ENCODE results near the gene TBC1D5.

Gene TBC1D5

DNA sequence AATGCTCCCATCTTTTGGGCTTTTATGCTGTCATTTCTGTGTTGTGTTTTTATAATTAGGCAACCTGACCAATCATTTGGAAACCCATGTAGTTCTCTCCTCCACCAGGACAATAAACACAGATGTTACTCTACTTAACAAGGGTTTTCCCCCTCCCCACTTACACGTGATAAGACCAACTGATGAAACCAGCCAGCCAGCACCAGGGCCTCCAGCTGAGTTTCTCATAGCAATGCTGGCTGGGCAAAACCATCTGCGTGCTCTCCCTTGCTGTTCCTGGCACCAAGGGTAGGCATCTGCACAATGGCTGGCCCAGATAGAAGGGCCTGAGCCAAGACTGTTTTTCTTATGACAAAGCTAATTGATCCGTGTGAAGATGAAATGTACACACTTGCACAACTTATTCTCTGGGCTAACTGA lies 547.2 kb downstream of the TBC1D5 start:
- no peaks in the 10 kb centered on the region for H3K36me3 ChIP-seq (ENCODE audit: control insufficient read depth, insufficient read depth, low read length)
- no peak overlapping the region for H3K27ac ChIP-seq (ENCODE audit: low read depth, low read length)
- no peak overlapping the region for H3K9ac ChIP-seq (ENCODE audit: low read depth, low read length)
- no peaks in the 10 kb centered on the region for H3K9me3 ChIP-seq (ENCODE audit: control insufficient read depth, insufficient read depth, low read length)
- H3K4me3 ChIP-seq (ENCODE audit: low read depth, low read length): no peak overlapping the region
- H3K4me1 ChIP-seq (ENCODE audit: control insufficient read depth, insufficient read depth, low read length): peaks cover 17% of the 10 kb centered on the region
- H3K27me3 ChIP-seq (ENCODE audit: control insufficient read depth, insufficient read depth, low read length): no peaks in the 10 kb centered on the region

DNA sequence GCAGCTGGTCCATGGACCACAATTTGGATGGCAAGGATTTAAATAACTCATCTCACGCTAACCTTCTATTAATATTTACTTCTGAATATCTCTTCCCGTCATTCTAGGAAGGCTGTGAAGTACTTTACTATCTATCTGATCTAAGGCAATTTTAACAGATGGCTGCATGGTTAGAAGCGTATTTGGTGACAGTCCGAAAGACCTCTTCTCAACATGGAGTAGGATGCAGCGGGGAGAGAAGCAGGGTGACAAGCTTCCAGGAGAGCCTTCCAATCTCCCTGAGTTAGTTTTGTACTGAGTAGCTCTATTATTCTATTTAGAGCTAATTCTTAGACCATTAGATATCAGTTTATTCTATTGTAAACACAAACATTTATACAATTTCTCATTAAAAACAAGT lies 548.3 kb downstream of the TBC1D5 start:
- Histone ChIP-seq H3K36me3 (ENCODE audit: control insufficient read depth, insufficient read depth, low read length) (no peaks in the 10 kb centered on the region), H3K27ac (ENCODE audit: low read depth, low read length) (no peak overlapping the region), H3K4me1 (ENCODE audit: control insufficient read depth, insufficient read depth, low read length) (peaks cover 17% of the 10 kb centered on the region)

DNA sequence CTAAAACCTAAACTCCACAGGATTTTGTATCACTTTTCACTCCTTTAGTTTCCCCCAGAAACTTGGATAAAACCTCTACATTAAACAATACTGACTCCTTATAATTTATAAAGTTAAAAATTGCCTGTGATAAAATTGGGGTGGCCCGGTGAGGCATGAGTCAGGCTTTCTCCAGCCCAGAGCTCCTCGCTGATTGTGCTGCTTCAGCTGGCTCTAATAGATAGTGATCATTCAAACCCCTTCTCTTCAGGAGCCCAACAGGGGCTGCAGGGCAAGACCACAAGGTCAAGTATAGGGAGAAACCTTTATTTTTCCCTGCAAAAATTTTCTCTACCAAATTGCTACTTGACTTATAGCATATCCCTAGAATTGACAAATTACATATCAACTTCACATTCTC lies 549.4 kb downstream of the TBC1D5 start:
- Histone ChIP-seq H3K27me3 (ENCODE audit: control insufficient read depth, insufficient read depth, low read length) (no peaks in the 10 kb centered on the region), H3K9me3 (ENCODE audit: control insufficient read depth, insufficient read depth, low read length) (no peaks in the 10 kb centered on the region), H3K9ac (ENCODE audit: low read depth, low read length) (no peak overlapping the region), H3K4me3 (ENCODE audit: low read depth, low read length) (no peak overlapping the region), H3K27ac (ENCODE audit: low read depth, low read length) (no peak overlapping the region), H3K36me3 (ENCODE audit: control insufficient read depth, insufficient read depth, low read length) (no peaks in the 10 kb centered on the region), H3K4me1 (ENCODE audit: control insufficient read depth, insufficient read depth, low read length) (peaks cover 27% of the 10 kb centered on the region)

More for the DNA sequence above, 548.3 kb downstream of the TBC1D5 start:
- Histone ChIP-seq H3K27me3 (ENCODE audit: control insufficient read depth, insufficient read depth, low read length) (no peaks in the 10 kb centered on the region), H3K9ac (ENCODE audit: low read depth, low read length) (no peak overlapping the region), H3K4me3 (ENCODE audit: low read depth, low read length) (no peak overlapping the region), H3K9me3 (ENCODE audit: control insufficient read depth, insufficient read depth, low read length) (no peaks in the 10 kb centered on the region)

DNA sequence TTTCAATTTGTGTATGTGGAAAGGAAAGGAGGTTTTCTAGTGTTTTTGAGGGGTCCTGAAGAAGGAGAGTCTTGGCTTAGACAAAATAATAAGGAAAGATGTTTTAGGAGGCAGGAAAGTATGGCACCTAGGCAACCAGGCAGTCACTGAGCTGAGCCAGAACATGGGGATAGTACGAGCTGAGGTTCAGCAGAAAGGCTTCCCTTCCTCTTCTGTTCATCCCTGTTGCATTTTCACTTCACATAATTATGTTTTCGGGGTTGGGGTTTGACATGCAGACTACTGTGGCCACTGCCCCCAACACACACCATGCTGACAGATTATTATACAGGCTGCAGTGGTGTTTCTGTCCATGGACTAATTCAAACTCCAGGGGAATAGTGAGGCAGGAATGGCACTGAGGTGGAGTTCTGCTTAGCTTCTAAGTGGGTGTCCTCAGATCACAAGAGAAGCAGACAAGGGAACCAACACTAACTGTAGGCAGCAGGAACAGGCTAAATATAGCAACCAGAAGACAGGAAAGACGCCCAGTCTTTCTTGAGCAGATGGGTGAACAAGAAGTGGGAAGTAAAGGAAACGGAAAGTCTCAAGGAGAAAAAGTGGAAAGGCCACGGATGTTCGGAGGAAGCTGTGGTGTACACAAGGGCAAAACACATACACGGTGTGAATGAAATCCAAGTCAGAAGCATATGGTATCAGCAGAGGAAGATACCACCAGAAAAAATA lies 551.9 kb downstream of the TBC1D5 start:
- Histone ChIP-seq H3K27me3 (ENCODE audit: control insufficient read depth, insufficient read depth, low read length) (no peaks in the 10 kb centered on the region), H3K9ac (ENCODE audit: low read depth, low read length) (no peak overlapping the region), H3K9me3 (ENCODE audit: control insufficient read depth, insufficient read depth, low read length) (no peaks in the 10 kb centered on the region), H3K4me1 (ENCODE audit: control insufficient read depth, insufficient read depth, low read length) (peaks cover 36% of the 10 kb centered on the region), H3K36me3 (ENCODE audit: control insufficient read depth, insufficient read depth, low read length) (no peaks in the 10 kb centered on the region), H3K4me3 (ENCODE audit: low read depth, low read length) (no peak overlapping the region), H3K27ac (ENCODE audit: low read depth, low read length) (no peak overlapping the region)

DNA sequence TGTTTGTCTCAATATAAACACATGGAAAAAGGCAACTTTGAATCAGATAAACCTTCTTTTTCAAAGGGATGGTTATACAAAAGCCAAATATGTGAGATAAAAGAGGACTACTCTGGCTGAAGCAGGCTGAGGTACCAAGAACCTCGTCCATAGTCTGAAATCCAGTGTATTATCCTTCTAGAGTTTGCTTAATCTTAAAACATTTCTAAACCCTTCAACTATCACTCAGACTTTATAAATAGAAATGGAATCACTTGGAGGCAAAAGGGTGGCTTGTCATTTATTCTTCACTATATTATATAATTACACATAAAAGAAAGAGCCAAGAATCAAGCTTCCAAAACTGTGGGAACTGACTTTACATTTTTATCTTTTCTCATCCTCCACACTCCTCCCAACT lies 554.1 kb downstream of the TBC1D5 start:
- Histone ChIP-seq H3K4me3 (ENCODE audit: low read depth, low read length) (no peak overlapping the region), H3K9ac (ENCODE audit: low read depth, low read length) (no peak overlapping the region), H3K9me3 (ENCODE audit: control insufficient read depth, insufficient read depth, low read length) (no peaks in the 10 kb centered on the region), H3K27ac (ENCODE audit: low read depth, low read length) (peak overlapping the region; percentile 21), H3K36me3 (ENCODE audit: control insufficient read depth, insufficient read depth, low read length) (no peaks in the 10 kb centered on the region), H3K4me1 (ENCODE audit: control insufficient read depth, insufficient read depth, low read length) (peaks cover 31% of the 10 kb centered on the region), H3K27me3 (ENCODE audit: control insufficient read depth, insufficient read depth, low read length) (no peaks in the 10 kb centered on the region)

DNA sequence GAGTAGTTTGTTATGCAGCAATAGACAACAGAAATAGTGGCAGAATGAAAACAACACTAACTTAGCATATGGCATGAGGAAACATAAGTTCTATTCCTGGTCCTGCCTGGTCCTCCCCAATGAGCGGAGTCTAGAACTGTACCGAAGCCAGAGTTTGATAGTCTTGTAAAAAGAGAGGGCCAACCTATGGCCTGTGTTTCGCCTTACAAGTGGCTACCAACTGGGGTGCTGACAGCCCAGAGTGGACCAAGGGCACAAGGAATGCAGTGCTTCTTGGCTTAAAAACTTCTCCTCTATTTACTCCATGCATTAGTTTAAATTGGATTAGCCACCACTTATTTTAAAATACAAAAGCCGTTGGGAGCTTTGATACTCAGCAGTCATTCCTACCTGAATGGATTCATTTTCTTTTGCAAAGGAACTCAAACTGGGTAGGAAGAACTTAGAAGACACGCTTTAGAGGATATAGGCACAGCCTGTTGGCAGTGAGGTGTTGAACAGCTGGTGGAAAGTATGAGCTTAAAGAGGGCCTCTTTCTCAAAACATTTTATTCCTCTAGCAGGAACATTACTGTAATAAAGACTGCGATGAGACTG lies 554.7 kb downstream of the TBC1D5 start:
- H3K27ac ChIP-seq (ENCODE audit: low read depth, low read length): peak overlapping the region; percentile 21
- no peak overlapping the region for H3K9ac ChIP-seq (ENCODE audit: low read depth, low read length)
- H3K27me3 ChIP-seq (ENCODE audit: control insufficient read depth, insufficient read depth, low read length): no peaks in the 10 kb centered on the region
- H3K9me3 ChIP-seq (ENCODE audit: control insufficient read depth, insufficient read depth, low read length): no peaks in the 10 kb centered on the region
- no peaks in the 10 kb centered on the region for H3K36me3 ChIP-seq (ENCODE audit: control insufficient read depth, insufficient read depth, low read length)
- peaks cover 29% of the 10 kb centered on the region for H3K4me1 ChIP-seq (ENCODE audit: control insufficient read depth, insufficient read depth, low read length)
- no peak overlapping the region for H3K4me3 ChIP-seq (ENCODE audit: low read depth, low read length)

DNA sequence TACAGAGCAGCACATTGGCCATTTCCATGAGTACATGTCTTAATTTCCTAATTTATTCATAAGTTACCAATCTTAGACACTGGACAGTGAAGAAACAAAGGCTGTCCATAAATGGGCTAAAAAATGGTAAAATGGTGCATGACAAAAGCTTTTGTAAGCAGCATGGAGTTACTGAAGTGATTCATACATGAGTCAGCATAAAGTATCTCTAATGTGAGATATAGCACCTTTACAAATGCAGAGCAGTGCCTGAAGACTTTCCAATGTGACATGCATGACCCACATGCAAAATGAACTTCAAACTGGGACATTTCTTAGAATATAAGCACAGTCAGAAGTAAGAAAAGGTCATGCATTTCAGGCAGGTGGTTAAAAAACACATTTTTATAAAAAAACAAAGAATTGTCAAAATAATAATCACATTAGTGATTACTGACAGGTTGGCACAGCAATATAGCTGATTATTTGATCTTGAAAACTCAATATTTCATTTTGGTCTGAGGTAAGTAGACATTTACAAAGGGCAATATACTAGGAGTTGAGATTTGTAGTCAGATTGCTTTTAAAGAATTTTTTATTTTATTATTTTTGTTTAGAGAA lies 558.4 kb downstream of the TBC1D5 start:
- Histone ChIP-seq H3K27me3 (ENCODE audit: control insufficient read depth, insufficient read depth, low read length) (no peaks in the 10 kb centered on the region), H3K4me3 (ENCODE audit: low read depth, low read length) (no peak overlapping the region), H3K9ac (ENCODE audit: low read depth, low read length) (no peak overlapping the region), H3K4me1 (ENCODE audit: control insufficient read depth, insufficient read depth, low read length) (peaks cover 29% of the 10 kb centered on the region), H3K27ac (ENCODE audit: low read depth, low read length) (no peak overlapping the region), H3K9me3 (ENCODE audit: control insufficient read depth, insufficient read depth, low read length) (no peaks in the 10 kb centered on the region), H3K36me3 (ENCODE audit: control insufficient read depth, insufficient read depth, low read length) (no peaks in the 10 kb centered on the region)

DNA sequence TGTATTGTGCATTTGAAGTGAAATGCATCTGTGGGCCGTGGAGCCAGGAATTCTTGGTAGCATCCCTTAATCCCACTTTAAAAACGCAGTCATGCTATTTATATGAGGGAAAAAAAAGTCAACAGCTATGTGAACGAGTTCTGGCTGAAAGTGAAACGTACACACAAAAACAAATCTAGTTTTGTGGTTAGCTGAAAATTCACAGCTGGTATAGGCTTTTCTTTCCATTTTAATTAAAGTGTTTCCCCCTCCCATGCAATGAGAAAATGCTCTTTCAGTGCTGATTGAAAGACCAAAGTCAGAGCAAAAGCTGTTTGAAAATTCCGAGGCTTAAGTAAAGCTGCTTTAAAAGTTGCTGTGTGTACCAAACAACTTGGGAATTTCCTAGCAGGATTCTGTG lies 560.3 kb downstream of the TBC1D5 start:
- Histone ChIP-seq H3K27ac (ENCODE audit: low read depth, low read length) (no peak overlapping the region), H3K4me1 (ENCODE audit: control insufficient read depth, insufficient read depth, low read length) (peaks cover 11% of the 10 kb centered on the region), H3K4me3 (ENCODE audit: low read depth, low read length) (no peak overlapping the region), H3K36me3 (ENCODE audit: control insufficient read depth, insufficient read depth, low read length) (no peaks in the 10 kb centered on the region), H3K9ac (ENCODE audit: low read depth, low read length) (no peak overlapping the region), H3K9me3 (ENCODE audit: control insufficient read depth, insufficient read depth, low read length) (no peaks in the 10 kb centered on the region), H3K27me3 (ENCODE audit: control insufficient read depth, insufficient read depth, low read length) (no peaks in the 10 kb centered on the region)

DNA sequence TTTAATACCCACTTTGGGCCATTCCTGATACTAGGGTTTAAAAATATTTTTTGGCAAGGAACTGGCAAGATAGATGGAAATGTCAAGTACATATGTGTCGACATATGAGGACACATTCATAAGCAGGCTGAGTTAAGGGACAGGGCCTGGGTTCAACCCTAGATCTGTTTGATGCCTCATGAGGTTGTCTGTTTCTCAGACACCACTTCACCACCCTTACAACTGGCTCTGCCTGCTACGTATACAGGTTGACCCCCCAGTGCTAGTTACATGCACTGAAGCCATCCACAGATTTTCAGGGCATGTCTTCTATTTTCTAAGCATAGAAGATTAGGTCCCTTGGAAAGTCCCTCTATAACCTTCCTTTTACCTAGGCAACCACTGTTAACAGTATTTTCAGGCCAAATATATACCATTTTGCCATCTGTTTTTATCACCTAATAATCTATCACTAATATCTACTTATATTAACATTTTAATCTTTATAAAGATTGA lies 561.0 kb downstream of the TBC1D5 start:
- no peak overlapping the region for H3K27ac ChIP-seq (ENCODE audit: low read depth, low read length)
- no peaks in the 10 kb centered on the region for H3K27me3 ChIP-seq (ENCODE audit: control insufficient read depth, insufficient read depth, low read length)
- H3K9ac ChIP-seq (ENCODE audit: low read depth, low read length): no peak overlapping the region
- 0 out of 2 replicates have a peak, but pooled peaks cover 5% of the 10 kb centered on the region for H3K4me1 ChIP-seq (ENCODE audit: control insufficient read depth, insufficient read depth, low read length)
- H3K9me3 ChIP-seq (ENCODE audit: control insufficient read depth, insufficient read depth, low read length): no peaks in the 10 kb centered on the region
- no peak overlapping the region for H3K4me3 ChIP-seq (ENCODE audit: low read depth, low read length)
- no peaks in the 10 kb centered on the region for H3K36me3 ChIP-seq (ENCODE audit: control insufficient read depth, insufficient read depth, low read length)

DNA sequence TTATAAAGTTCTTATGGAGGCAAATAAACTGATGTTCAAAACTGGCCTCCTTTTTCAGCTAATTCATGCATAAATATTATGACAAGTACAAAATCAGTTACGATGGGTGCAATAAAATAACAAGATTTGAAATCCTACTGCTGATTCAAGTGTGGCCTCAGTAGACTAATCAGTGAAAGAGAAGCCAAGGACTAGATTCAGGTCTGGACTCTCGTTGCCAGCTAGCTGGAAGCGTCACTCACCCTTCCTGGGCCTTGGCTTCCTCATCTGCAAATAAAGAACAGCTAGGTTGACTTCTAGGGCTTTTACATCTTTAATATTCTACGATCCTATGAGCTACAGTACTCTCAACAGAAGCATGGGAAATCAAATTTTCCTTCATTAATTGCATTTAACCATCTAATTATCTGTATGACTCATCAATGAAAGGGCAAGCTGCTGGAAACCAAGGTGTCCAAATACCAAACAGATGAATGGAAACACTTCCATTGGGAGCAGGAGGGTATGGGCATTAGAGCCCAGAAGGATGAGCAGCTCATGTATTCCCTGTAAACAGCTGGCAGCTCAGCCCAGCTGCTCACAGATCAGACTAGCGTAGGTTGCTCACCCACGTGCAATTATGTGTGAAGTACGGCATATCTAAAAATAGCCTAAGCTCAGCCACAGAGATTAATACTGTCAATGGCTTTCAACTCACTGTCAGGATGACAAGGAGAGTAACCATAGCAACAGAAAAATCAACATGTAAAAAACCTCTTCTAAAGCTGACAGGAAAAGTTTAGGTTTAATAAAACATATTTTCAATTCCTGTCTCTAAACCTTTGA lies 562.8 kb downstream of the TBC1D5 start:
- Histone ChIP-seq H3K27ac (ENCODE audit: low read depth, low read length) (no peak overlapping the region), H3K4me1 (ENCODE audit: control insufficient read depth, insufficient read depth, low read length) (0 out of 2 replicates have a peak, but pooled peaks cover 5% of the 10 kb centered on the region), H3K36me3 (ENCODE audit: control insufficient read depth, insufficient read depth, low read length) (no peaks in the 10 kb centered on the region), H3K9me3 (ENCODE audit: control insufficient read depth, insufficient read depth, low read length) (no peaks in the 10 kb centered on the region), H3K4me3 (ENCODE audit: low read depth, low read length) (no peak overlapping the region), H3K9ac (ENCODE audit: low read depth, low read length) (no peak overlapping the region), H3K27me3 (ENCODE audit: control insufficient read depth, insufficient read depth, low read length) (no peaks in the 10 kb centered on the region)
